Measurements from ENCODE around the gene SCARF2.

- TF ChIP-seq CTCF (IDR thresholded peaks at IDR 0.05) (no peak), POLR2A (IDR thresholded peaks at IDR 0.05) (no peak)
Measured at GRCh38 chr22:20424932-20425565, 12.6 kb downstream of the SCARF2 start.

Measured in esophagus squamous epithelium (tissue), 4 donors.